Astrocyte of the cerebellum (primary cell): ENCODE measurements around the gene SMIM10L1.

Experiments
- DNase-seq: peaks from one replicate; pipeline ENCODE4 v3.0.0-alpha.2; 2011; ENCODE audit warnings: low read depth
- H3K4me3 ChIP-seq: 2 replicates; pipeline ENCODE4 v1.5.1; 2011; ENCODE audit warnings: mild to moderate bottlenecking, low read depth, low read length, moderate library complexity
- CTCF ChIP-seq: IDR thresholded peaks from 2 replicates; pipeline ENCODE4 v1.5.1; 2012; ENCODE audit warnings: low read length, low read depth, moderate library complexity, mild to moderate bottlenecking; ENCODE audit errors: missing control alignments
- in situ Hi-C: cut with HindIII; loops from 2 replicates; pipeline ENCODE4 v1.10.0; 2017; ENCODE audit warnings: low sequenced_read_pairs

Gene SMIM10L1

DNA sequence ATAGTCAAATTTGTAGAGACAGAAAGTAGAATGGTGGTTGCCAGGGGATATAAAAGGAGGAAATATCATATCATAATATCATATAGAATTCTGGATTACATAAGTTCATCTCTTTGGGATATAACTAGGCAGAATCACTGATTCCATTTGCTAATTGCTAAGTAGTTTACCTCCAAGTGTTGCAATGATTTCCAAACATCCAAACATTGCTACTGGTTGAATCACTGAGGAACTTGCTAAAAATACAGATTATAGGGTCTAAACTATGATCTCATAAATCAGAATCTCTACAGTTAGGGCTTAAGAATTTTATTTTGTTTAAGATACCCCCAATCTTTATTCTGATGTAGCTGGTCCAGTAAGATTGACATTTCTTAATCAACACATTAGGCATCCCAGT is 31.8 kb downstream of the SMIM10L1 start:
- TF ChIP-seq CTCF, result no peak
- no peak overlapping the region for H3K4me3 ChIP-seq
- DNase-seq, result no peak
- in situ Hi-C loops, result no loop called here

DNA sequence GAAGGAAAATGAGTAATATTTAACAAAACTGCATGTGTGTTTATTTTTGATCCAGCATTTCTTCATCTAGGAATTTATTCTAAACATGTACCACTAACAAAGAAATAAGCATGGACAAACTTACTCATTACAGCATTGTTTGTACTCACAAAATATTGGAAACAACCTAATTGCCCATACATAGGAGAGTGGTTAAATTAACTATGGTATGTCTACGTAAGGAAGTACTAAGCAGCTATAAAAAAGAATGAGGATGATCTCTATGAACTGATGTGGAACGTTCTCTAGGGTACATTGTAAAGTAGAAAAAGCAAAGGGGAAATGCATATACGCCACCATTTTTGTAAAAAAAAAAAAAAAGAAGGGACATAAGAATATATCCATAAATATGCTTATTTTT is 33.2 kb downstream of the SMIM10L1 start:
- TF ChIP-seq CTCF, result no peak
- H3K4me3 ChIP-seq, result no peak overlapping the region
- DNase-seq, result no peak
- in situ Hi-C loops, result no loop called here

- DNase-seq, result no peak
- in situ Hi-C loops, result no loop called here
- TF ChIP-seq CTCF, result no peak
- H3K4me3 ChIP-seq, result no peak overlapping the region
Observed at GRCh38 chr12:11209113-11209512, 38.1 kb downstream of the SMIM10L1 start.
